Hematopoietic multipotent progenitor cell treated with erythropoietin and hydrocortisone succinate and interleukin-3 and kit ligand, for 6 days (in vitro differentiated cells): Measurements from ENCODE around the gene SCN7A.
"Not testable (repeated sequence)": the region's sequence is repeated elsewhere in the genome, so short reads cannot be mapped to it uniquely, and the experiment has no call there.

Experiments
- DNase-seq: peaks from one replicate; pipeline ENCODE4 v3.0.0-alpha.2; 2015

Gene SCN7A

GRCh38 chr2:166451468-166451867 lies 42.6 kb downstream of the SCN7A start:
- no peak for DNase-seq

- no peak for DNase-seq
Measured at GRCh38 chr2:166449439-166449838, 44.6 kb downstream of the SCN7A start.

GRCh38 chr2:166448106-166448505 lies 45.9 kb downstream of the SCN7A start:
- no peak for DNase-seq

GRCh38 chr2:166444306-166444705 lies 49.7 kb downstream of the SCN7A start:
- no peak for DNase-seq

- DNase-seq, result no peak
Measured at GRCh38 chr2:166440313-166440712, 53.7 kb downstream of the SCN7A start.

- no peak for DNase-seq
Measured at GRCh38 chr2:166439078-166439477, 55.0 kb downstream of the SCN7A start.

- DNase-seq, result no peak
Measured at GRCh38 chr2:166436976-166437375, 57.1 kb downstream of the SCN7A start.

GRCh38 chr2:166436189-166436588 lies 57.9 kb downstream of the SCN7A start:
- no peak for DNase-seq

- no peak for DNase-seq
Measured at GRCh38 chr2:166434491-166434890, 59.6 kb downstream of the SCN7A start.

GRCh38 chr2:166433457-166433856 lies 60.6 kb downstream of the SCN7A start:
- DNase-seq, result no peak

- DNase-seq, result no peak
Measured at GRCh38 chr2:166432331-166432730, 61.7 kb downstream of the SCN7A start.

GRCh38 chr2:166424841-166425240 lies 69.2 kb downstream of the SCN7A start:
- no peak for DNase-seq

GRCh38 chr2:166419616-166419934 lies 74.5 kb downstream of the SCN7A start:
- DNase-seq, result peak; percentile 61

- DNase-seq, result no peak
Measured at GRCh38 chr2:166418853-166419615, 75.0 kb downstream of the SCN7A start.

- DNase-seq, result peak; percentile 58
Measured at GRCh38 chr2:166417669-166418068, 76.4 kb downstream of the SCN7A start.

- DNase-seq, result no peak
Measured at GRCh38 chr2:166413255-166413654, 80.8 kb downstream of the SCN7A start.

GRCh38 chr2:166411473-166412230 lies 82.4 kb downstream of the SCN7A start:
- DNase-seq, result no peak

- no peak for DNase-seq
Measured at GRCh38 chr2:166410828-166411472, 83.1 kb downstream of the SCN7A start.

- not testable (repeated sequence) for DNase-seq
Measured at GRCh38 chr2:166407746-166408145, 86.3 kb downstream of the SCN7A start.

GRCh38 chr2:166406374-166406773 lies 87.7 kb downstream of the SCN7A start:
- DNase-seq, result no peak

GRCh38 chr2:166405569-166405926 lies 88.5 kb downstream of the SCN7A start:
- no peak for DNase-seq

GRCh38 chr2:166404831-166405568 lies 89.0 kb downstream of the SCN7A start:
- DNase-seq, result no peak

- DNase-seq, result no peak
Measured at GRCh38 chr2:166394245-166394644, 99.8 kb downstream of the SCN7A start.
